ENCODE data around the gene GDPD4. TPM values are rescaled to one million over a fixed set of nuclear protein-coding genes. Genes with fewer than 3 reads are reported as not detected.
A peak's percentile ranks its signal among the peaks of the same experiment; 100 is the strongest.

Gene GDPD4
- total and polyA plus RNA-seq, 4 donors, result not detected

- WGBS, 2 donors, result 57 to 63% methylated on average over 7 of the region's 7 CpGs
- peak; percentile 81 for TF ChIP-seq CTCF (IDR thresholded peaks at IDR 0.05; ENCODE audit: control extremely low read depth, extremely low read depth)
- Histone ChIP-seq H3K4me3 (no peak overlapping the region), H3K36me3 (ENCODE audit: control insufficient read depth in 4 of 4, insufficient read depth in 4 of 4, low read length in 4 of 4) (no peaks in the 10 kb centered on the region), H3K9me3 (ENCODE audit: control insufficient read depth in 4 of 4, insufficient read depth in 3 of 4, low read length in 3 of 4) (no peaks in the 10 kb centered on the region), H3K27me3 (ENCODE audit: control insufficient read depth in 3 of 3, insufficient read depth in 3 of 3, low read length in 2 of 3) (no peaks in the 10 kb centered on the region), H3K27ac (ENCODE audit: low read depth in 1 of 2, low read length in 1 of 2) (no peak overlapping the region), H3K4me1 (ENCODE audit: control insufficient read depth in 5 of 5, insufficient read depth in 5 of 5, low read length in 5 of 5) (no peaks in the 10 kb centered on the region), H3K9ac (ENCODE audit: insufficient read depth in 1 of 2, low read length in 2 of 2) (no peak overlapping the region)
- ATAC-seq (ENCODE audit: insufficient read depth, low FRiP score) (peak; percentile 45), DNase-seq (peak; percentile 83 to 86 (median 85))
Observed at GRCh38 chr11:77187776-77188632, 113.5 kb downstream of the GDPD4 start.

- Histone ChIP-seq H3K36me3 (ENCODE audit: control insufficient read depth in 4 of 4, insufficient read depth in 4 of 4, low read length in 4 of 4) (no peaks in the 10 kb centered on the region), H3K4me3 (no peak overlapping the region), H3K27me3 (ENCODE audit: control insufficient read depth in 3 of 3, insufficient read depth in 3 of 3, low read length in 2 of 3) (no peaks in the 10 kb centered on the region), H3K9ac (ENCODE audit: insufficient read depth in 1 of 2, low read length in 2 of 2) (no peak overlapping the region), H3K4me1 (ENCODE audit: control insufficient read depth in 5 of 5, insufficient read depth in 5 of 5, low read length in 5 of 5) (no peaks in the 10 kb centered on the region), H3K27ac (ENCODE audit: low read depth in 1 of 2, low read length in 1 of 2) (no peak overlapping the region), H3K9me3 (ENCODE audit: control insufficient read depth in 4 of 4, insufficient read depth in 3 of 4, low read length in 3 of 4) (no peaks in the 10 kb centered on the region)
- 83 to 85% methylated on average over 9 of the region's 9 CpGs for WGBS, 2 donors
- ATAC-seq (ENCODE audit: insufficient read depth, low FRiP score), result no peak
- no peak for DNase-seq
- TF ChIP-seq CTCF (IDR thresholded peaks at IDR 0.05; ENCODE audit: control extremely low read depth, extremely low read depth), result no peak
Observed at GRCh38 chr11:77187111-77187750, 114.3 kb downstream of the GDPD4 start.

- no peak for DNase-seq
- Histone ChIP-seq H3K27me3 (ENCODE audit: control insufficient read depth in 3 of 3, insufficient read depth in 3 of 3, low read length in 2 of 3) (no peaks in the 10 kb centered on the region), H3K9me3 (ENCODE audit: control insufficient read depth in 4 of 4, insufficient read depth in 3 of 4, low read length in 3 of 4) (no peaks in the 10 kb centered on the region), H3K4me1 (ENCODE audit: control insufficient read depth in 5 of 5, insufficient read depth in 5 of 5, low read length in 5 of 5) (no peaks in the 10 kb centered on the region), H3K36me3 (ENCODE audit: control insufficient read depth in 4 of 4, insufficient read depth in 4 of 4, low read length in 4 of 4) (no peaks in the 10 kb centered on the region), H3K4me3 (no peak overlapping the region), H3K27ac (ENCODE audit: low read depth in 1 of 2, low read length in 1 of 2) (no peak overlapping the region), H3K9ac (ENCODE audit: insufficient read depth in 1 of 2, low read length in 2 of 2) (no peak overlapping the region)
- ATAC-seq (ENCODE audit: insufficient read depth, low FRiP score), result no peak
- no peak for TF ChIP-seq CTCF (IDR thresholded peaks at IDR 0.05; ENCODE audit: control extremely low read depth, extremely low read depth)
- WGBS, 2 donors, result 90 to 91% methylated on average over 1 of the region's 1 CpG
Observed at GRCh38 chr11:77186302-77186701, 115.2 kb downstream of the GDPD4 start.

All from lung (tissue), 12 donors.